NCI-H2081 (cell line): ENCODE data around the gene PRKCE.

ENCODE experiments used
- DNase-seq, 2 experiments: peaks; one replicate each; lab custom pipeline; 2025; lab: John Stamatoyannopoulos, UW

PRKCE gene

GRCh38 chr2:45780541-45781463 is 129.3 kb downstream of the PRKCE start:
- no peak for DNase-seq

- DNase-seq, result no peak
Measured at GRCh38 chr2:45781464-45781811, 130.0 kb downstream of the PRKCE start.

- no peak for DNase-seq
Measured at GRCh38 chr2:45782436-45782835, 131.0 kb downstream of the PRKCE start.

DNA sequence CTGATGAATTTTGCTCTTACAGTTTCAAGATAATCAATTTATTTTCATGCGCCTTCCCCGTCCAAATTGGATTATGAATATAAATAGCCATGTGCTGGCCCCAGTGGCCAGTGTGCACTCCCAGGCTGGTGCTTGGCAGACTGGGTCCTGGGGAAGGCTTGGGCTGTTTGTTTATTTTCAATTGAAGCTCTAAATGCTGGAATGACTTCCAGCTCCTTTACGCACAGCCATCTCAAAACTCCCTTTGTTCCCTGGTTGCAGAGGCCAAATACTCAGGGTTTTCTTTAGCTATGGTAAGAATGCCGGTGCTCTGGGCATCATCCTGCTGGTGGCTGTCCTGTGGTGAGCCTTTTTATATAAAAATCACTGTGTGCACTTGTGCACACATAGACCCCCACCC is 131.5 kb downstream of the PRKCE start:
- no peak for DNase-seq

DNA sequence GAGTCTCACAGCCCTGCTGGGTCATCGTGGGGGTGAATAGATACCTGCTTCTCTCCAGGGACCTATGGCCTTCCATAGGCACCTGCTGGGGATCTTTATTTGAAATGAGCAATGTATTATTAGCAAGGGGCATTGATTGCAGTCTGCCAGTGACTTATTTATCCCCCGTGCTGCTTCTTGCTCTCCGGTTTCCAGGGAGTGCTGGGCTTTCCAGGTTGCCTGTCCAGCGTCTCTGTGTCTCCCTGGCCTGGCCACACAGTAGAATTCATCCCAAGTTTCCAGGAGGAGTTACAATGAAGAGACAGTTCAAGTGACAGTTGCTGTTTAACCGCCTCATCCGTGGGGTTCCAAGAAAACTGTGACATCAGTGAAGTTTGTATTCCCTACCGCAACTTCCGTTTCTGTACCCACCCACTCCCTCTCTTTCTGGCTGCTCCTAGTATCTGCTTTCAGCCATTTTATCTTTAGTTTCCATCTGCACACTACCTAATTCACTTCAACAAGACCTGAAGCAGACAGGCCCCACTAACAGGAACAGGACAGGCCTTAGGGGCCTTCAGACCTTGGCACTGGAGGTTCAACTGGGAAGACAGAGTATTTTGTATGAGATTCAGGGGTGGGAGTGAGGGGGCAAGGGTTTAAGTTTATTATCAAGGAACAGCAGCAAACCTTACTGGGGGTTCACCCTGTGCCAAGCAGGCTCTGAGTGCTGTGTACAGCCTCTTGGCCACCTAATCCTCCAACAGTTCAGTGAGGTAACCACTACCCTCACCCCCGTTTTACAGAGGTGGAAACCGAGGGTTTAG is 134.8 kb downstream of the PRKCE start:
- no peak for DNase-seq

GRCh38 chr2:45786836-45787357 is 135.4 kb downstream of the PRKCE start:
- DNase-seq, result no peak

- DNase-seq, result no peak
Measured at GRCh38 chr2:45788401-45788800, 136.9 kb downstream of the PRKCE start.

GRCh38 chr2:45789317-45789716 is 137.8 kb downstream of the PRKCE start:
- DNase-seq, result no peak

DNA sequence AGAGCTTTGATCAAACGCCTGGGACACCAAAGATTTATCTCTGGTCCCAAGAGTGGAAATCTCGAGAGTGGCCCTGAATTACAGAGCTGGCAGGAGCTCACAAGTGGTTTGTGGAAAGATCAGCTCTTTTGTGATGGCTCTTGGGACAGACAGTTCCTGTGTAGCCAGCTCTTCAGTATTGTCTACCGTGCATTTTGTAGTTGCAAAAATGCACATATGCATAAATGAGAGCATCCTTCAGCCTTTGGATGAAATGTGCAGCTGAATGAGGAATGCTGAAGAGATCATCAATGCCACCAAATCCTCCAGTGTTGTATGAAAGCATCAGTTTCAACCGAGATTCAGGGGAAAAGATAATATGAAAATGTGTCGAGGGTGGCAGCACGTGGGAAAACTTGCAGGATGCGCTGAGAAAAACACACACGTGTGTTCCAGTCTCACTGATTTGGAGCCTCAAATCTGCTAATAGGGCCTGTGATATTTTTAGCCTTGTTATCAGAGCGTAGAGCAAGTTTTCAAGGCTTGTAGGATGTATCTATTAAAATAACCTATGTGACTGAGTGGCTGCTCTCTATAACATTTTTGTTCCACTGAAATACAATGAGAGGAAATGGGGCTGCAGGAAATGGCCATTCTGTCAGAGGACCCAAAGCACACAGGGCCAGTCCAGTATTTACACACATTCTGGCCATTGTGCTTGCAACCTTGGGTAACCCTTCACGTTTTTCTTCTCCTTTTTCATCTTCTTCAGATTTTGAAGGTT is 138.7 kb downstream of the PRKCE start:
- DNase-seq, result no peak

- no peak for DNase-seq
Measured at GRCh38 chr2:45793305-45793962, 142.0 kb downstream of the PRKCE start.

- DNase-seq, result no peak
Measured at GRCh38 chr2:45794134-45794617, 142.7 kb downstream of the PRKCE start.

DNA sequence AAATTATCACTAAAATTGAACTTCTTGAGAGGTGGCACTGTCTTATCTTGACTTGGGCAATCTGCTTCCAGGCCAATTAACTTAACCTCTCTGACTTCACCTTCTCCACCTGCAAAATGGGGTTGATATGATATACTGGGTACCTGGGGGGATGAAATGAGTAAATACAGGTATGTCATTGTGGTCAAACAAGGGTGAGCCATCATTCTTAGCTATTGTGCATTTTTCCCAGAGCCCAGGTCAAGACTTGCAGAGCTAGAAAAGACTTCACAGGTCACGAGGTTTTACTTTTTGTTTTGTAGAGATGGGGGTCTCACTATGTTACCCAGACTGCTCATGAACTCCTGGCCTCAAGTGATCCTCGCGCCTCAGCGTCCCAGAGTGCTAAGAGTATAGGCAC is 145.0 kb downstream of the PRKCE start:
- DNase-seq, result no peak

GRCh38 chr2:45797451-45798230 is 146.2 kb downstream of the PRKCE start:
- DNase-seq, result no peak

GRCh38 chr2:45799679-45800381 is 148.4 kb downstream of the PRKCE start:
- DNase-seq, result no peak

- no peak for DNase-seq
Measured at GRCh38 chr2:45802499-45803138, 151.1 kb downstream of the PRKCE start.

DNA sequence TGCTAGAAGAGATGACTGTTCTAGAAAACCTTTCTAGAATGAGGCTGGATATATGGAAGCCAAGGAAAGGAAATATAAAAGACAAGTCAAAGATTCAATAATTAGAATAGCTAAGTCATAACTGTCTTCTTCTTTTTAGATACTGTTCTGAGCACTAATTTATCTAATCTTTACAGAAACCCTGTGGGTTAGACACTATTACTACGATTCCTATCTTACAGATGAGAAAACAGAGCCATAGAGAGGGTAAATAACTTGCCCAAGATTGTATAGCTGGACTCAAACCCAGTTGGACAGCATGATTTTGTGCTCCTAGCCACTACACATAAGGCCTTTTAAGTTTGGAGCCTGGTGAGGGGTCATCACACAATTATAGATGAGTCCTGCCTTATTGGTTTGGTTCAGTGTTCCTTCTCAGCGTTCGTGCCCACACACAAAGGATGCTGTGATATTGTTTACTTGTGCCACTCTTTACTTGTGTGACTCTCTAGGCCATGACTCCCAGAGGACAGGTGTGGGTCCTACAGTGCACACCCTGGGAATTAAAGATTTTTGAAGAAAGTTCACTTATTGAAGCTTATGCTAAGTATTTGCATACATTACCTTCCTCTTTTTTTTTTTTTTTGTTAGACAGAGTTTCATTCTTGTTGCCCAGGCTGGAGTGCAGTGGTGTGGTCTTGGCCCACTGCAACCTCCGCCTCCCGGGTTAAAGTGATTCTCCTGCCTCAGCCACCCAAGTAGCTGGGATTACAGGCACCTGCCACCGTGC is 153.7 kb downstream of the PRKCE start:
- DNase-seq, result no peak

DNA sequence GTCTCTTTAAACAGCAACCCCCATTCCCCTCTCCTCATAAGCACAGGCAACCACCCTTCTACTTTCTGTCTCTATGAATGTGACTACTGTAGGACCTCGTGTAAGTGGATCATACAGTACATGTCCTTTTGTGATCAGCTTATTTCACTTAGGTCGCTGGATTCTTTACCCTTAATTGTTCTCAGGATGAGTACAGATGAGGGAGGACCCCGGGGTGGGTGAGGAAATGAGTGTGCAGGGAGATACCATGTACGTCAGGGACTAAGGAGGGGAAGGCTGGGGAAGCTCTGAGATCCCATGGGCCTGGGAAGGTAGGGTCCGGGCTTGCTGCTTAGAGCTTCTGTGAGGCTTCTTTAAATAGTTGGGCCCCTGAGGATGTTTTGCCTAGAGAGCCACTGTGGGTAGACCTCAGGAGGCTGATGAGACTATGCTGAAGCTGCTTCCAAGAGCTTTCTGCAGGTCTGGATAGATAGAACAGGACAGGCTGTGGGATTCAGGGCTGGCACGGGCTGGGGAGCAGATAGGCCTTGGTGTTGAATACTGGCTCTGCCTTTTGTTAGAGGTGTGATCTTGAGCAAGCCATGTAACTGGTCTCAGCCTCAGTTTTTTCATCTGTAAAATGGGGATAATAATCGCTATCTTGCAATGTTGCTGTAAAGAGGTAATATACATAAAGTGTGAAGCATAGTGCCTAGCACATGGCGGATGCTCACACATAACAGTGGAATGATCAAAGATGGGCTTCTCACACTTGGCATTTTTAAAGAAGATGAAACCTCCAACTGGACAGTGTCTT is 155.3 kb downstream of the PRKCE start:
- no peak for DNase-seq

DNA sequence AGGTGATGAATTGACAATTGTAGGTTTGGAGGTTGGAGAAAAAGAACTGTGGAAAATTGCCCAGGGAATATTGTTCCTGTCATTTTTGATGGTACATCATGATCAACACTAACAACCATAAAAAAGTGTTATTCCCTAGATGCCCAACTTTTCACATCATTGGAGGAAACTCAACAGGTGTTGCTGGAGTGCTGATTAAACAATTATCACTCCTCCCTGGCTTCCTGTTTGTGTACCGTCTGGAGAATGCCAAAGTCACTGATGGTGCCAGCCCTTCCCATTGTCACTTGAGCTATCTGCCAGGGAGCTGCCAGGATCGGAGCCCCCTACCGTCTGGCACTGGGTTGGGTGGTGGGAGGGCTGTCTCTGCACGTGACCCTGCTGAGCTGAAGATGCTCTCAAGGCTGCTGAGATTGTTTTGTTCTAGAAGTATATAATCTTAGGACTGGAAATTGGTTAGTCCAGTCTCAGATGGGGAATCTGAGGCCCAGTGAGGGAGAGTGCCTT is 156.9 kb downstream of the PRKCE start:
- DNase-seq, result peak; percentile 22 to 47
